ENCODE measurements around the gene KRT13.

- TF ChIP-seq CTCF (IDR thresholded peaks at IDR 0.05; ENCODE audit: insufficient read depth, low read length, poor library complexity, severe bottlenecking) (no peak), EZH2phosphoT487 (conservative IDR thresholded peaks at IDR 0.05; ENCODE audit: low read length) (no peak)
Observed at GRCh38 chr17:41452281-41452680, 53.1 kb downstream of the KRT13 start.
